Measurements from ENCODE around the gene ATXN1.

DNA sequence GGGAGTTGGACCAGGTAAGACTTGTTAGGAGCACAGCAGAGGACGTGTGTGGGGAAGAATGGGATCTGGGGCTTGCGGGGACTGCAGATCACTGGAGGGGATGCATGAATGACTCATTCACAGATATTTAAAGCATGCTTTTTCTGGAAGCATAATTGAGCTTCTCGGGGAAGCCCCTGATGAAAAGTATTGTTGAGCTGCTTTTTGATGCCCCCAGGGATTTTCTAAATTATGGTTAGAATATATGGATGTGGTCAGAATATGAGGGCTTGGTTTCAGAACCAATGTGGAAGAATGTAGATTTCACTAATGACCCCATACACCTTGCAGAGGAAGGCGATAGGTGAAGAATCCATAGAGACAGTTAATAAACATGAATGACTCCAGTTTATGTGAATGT, 486.8 kb downstream of the ATXN1 start:
- TF ChIP-seq, protein P1, sequence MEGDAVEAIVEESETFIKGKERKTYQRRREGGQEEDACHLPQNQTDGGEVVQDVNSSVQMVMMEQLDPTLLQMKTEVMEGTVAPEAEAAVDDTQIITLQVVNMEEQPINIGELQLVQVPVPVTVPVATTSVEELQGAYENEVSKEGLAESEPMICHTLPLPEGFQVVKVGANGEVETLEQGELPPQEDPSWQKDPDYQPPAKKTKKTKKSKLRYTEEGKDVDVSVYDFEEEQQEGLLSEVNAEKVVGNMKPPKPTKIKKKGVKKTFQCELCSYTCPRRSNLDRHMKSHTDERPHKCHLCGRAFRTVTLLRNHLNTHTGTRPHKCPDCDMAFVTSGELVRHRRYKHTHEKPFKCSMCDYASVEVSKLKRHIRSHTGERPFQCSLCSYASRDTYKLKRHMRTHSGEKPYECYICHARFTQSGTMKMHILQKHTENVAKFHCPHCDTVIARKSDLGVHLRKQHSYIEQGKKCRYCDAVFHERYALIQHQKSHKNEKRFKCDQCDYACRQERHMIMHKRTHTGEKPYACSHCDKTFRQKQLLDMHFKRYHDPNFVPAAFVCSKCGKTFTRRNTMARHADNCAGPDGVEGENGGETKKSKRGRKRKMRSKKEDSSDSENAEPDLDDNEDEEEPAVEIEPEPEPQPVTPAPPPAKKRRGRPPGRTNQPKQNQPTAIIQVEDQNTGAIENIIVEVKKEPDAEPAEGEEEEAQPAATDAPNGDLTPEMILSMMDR (optimal IDR thresholded peaks at IDR 0.05 in 1 of 3, IDR thresholded peaks at IDR 0.05 in 1 of 3, conservative IDR thresholded peaks at IDR 0.05 in 1 of 3; ENCODE audit: extremely low read depth in 1 of 3, insufficient read depth in 2 of 3, low read length in 3 of 3) = no peak
- no peak for TF ChIP-seq EZH2 (IDR thresholded peaks at IDR 0.05; ENCODE audit: low read length)

All from keratinocyte (primary cell).